WTC11 (cell line): ENCODE data around the gene MX1. TPM values are rescaled to one million over a fixed set of nuclear protein-coding genes. Genes with fewer than 3 reads are reported as not detected.
"Not testable (repeated sequence)": the region's sequence is repeated elsewhere in the genome, so short reads cannot be mapped to it uniquely, and the experiment has no call there.

Source experiments
- ATAC-seq: fragments of 200-7000 bp; cut with Tn5 transposase; 2 replicates; pipeline ENCODE4 v1.10.0; 2021; ENCODE audit warnings: mild to moderate bottlenecking, moderate library complexity
- CTCF ChIA-PET: fragments of 300-600 bp; sonication (Branson Sonifier 250); formaldehyde crosslinking; loops from one replicate; lab custom pipeline; 2021; ENCODE audit warnings: antibody characterized with exemption; lab: Charles Lee
- POLR2A ChIA-PET: fragments of 350-600 bp; sonication (Branson Sonifier 250); formaldehyde crosslinking; loops from one replicate; lab custom pipeline; 2021; ENCODE audit warnings: antibody characterized with exemption; lab: Charles Lee
- DNase-seq: peaks from one replicate; pipeline ENCODE4 v3.0.0; 2021; ENCODE audit warnings: low spot score
- H3K27ac Mint-ChIP-seq: 2 replicates; pipeline ENCODE4 v1.8.0; 2021; ENCODE audit warnings: mixed read lengths
- H3K27me3 Mint-ChIP-seq: 2 replicates; pipeline ENCODE4 v1.8.0; 2021; ENCODE audit warnings: low read depth, mild to moderate bottlenecking, moderate library complexity, mixed read lengths
- H3K36me3 Mint-ChIP-seq: 2 replicates; pipeline ENCODE4 v1.8.0; 2021; ENCODE audit warnings: mixed read lengths
- H3K4me1 Mint-ChIP-seq: 2 replicates; pipeline ENCODE4 v1.8.0; 2022; ENCODE audit warnings: mixed read lengths
- H3K4me3 Mint-ChIP-seq: 2 replicates; pipeline ENCODE4 v1.8.0; 2021; ENCODE audit warnings: mild to moderate bottlenecking, moderate library complexity, mixed read lengths
- H3K9me3 Mint-ChIP-seq: 2 replicates; pipeline ENCODE4 v1.8.0; 2021; ENCODE audit warnings: mixed read lengths
- CREM ChIP-seq: sonication (generic); formaldehyde crosslinking; IDR thresholded peaks from 2 replicates; pipeline ENCODE4 v1.8.1; 2022; ENCODE audit warnings: mild to moderate bottlenecking, missing genetic modification reagents, moderate library complexity
- CTCF ChIP-seq: fragments of 200-600 bp; IDR thresholded peaks from 2 replicates; pipeline ENCODE4 v1.8.0; 2022; ENCODE audit warnings: antibody characterized with exemption
- ETV6 ChIP-seq: sonication (generic); formaldehyde crosslinking; IDR thresholded peaks from 2 replicates; pipeline ENCODE4 v1.8.1; 2022; ENCODE audit warnings: mild to moderate bottlenecking, missing genetic modification reagents
- GTF2I ChIP-seq: fragments of 250-450 bp; sonication (Bioruptor Pico); conservative IDR thresholded peaks from 2 replicates; pipeline ENCODE4 v1.4.0; 2021; ENCODE audit warnings: mild to moderate bottlenecking
- IRF1 ChIP-seq: sonication (generic); formaldehyde crosslinking; IDR thresholded peaks from 2 replicates; pipeline ENCODE4 v1.8.0; 2023; ENCODE audit warnings: missing genetic modification reagents
- IRF2 ChIP-seq: sonication (generic); formaldehyde crosslinking; IDR thresholded peaks from 2 replicates; pipeline ENCODE4 v1.8.0; 2022; ENCODE audit warnings: low read depth, missing genetic modification reagents, borderline replicate concordance
- MLX ChIP-seq: sonication (generic); formaldehyde crosslinking; IDR thresholded peaks from 2 replicates; pipeline ENCODE4 v1.8.1; 2023; ENCODE audit warnings: mild to moderate bottlenecking, missing genetic modification reagents, moderate library complexity
- NFATC4 ChIP-seq: fragments of 250-450 bp; sonication (Bioruptor Pico); IDR thresholded peaks from 2 replicates; pipeline ENCODE4 v1.9.0; 2021; ENCODE audit warnings: mild to moderate bottlenecking
- NR3C1 ChIP-seq: sonication (generic); formaldehyde crosslinking; conservative IDR thresholded peaks from 2 replicates; pipeline ENCODE4 v1.8.1; 2023; ENCODE audit warnings: low read depth, mild to moderate bottlenecking, missing genetic modification reagents
- TEAD1 ChIP-seq: sonication (generic); formaldehyde crosslinking; IDR thresholded peaks from 2 replicates; pipeline ENCODE4 v1.8.0; 2022; ENCODE audit warnings: mild to moderate bottlenecking, missing genetic modification reagents
- ZNF423 ChIP-seq: fragments of 250-450 bp; sonication (Bioruptor Pico); IDR thresholded peaks from 2 replicates; pipeline ENCODE4 v2.1.2; 2022; ENCODE audit warnings: mild to moderate bottlenecking, moderate library complexity
- total RNA-seq: library from RNA; stranded (reverse); gene quantifications from 3 replicates; pipeline ENCODE4 v1.2.3, GENCODE V29; 2021

MX1 gene
- total RNA-seq, 1 experiment from 2014 or later, result 3.6 TPM

GRCh38 chr21:41411449-41412089 lies 14.5 kb upstream of the MX1 start:
- Mint-ChIP-seq H3K36me3 (peaks cover 16% of the 10 kb centered on the region), H3K27me3 (no peaks in the 10 kb centered on the region), H3K4me3 (no peak overlapping the region), H3K9me3 (peaks cover 35% of the 10 kb centered on the region), H3K27ac (no peak overlapping the region), H3K4me1 (no peaks in the 10 kb centered on the region)
- POLR2A ChIA-PET, result no interaction called here
- TF ChIP-seq IRF2 (no peak), ETV6 (CRISPR knock-in tag) (no peak), MLX (CRISPR knock-in tag) (no peak), NFATC4 (no peak)
- ATAC-seq (peak; percentile 79), DNase-seq (no peak)
- CTCF ChIA-PET, result interaction anchor here (0.6 to 3.0 kb wide), 24 partner anchors 10 to 354 kb away, joined by 3 to 28 read pairs (median 4); partner anchors contain the start of gene MX1

GRCh38 chr21:41417505-41417904 lies 8.5 kb upstream of the MX1 start:
- DNase-seq, H3K4me3 Mint-ChIP-seq, ATAC-seq, POLR2A ChIA-PET, H3K36me3 Mint-ChIP-seq, H3K27ac Mint-ChIP-seq: not testable (repeated sequence)
- CTCF ChIA-PET, result interaction anchor here (0.6 to 1.1 kb wide), 3 partner anchors 48 to 153 kb away, joined by 3 to 8 read pairs (median 4); no protein-coding TSS in a partner anchor
- Mint-ChIP-seq H3K4me1 (peaks cover 26% of the 10 kb centered on the region), H3K9me3 (peaks cover 24% of the 10 kb centered on the region), H3K27me3 (peaks cover 15% of the 10 kb centered on the region)

GRCh38 chr21:41418393-41418792 lies 7.6 kb upstream of the MX1 start:
- ChIA-PET POLR2A (no interaction called here), CTCF (interaction anchor here (1.1 to 2.0 kb wide), 3 partner anchors 49 to 135 kb away, joined by 7 to 8 read pairs (median 7); no protein-coding TSS in a partner anchor)
- H3K36me3 Mint-ChIP-seq, result peaks cover 4% of the 10 kb centered on the region
- no peak overlapping the region for H3K4me3 Mint-ChIP-seq
- H3K4me1 Mint-ChIP-seq, result peaks cover 26% of the 10 kb centered on the region
- H3K9me3 Mint-ChIP-seq, result peaks cover 17% of the 10 kb centered on the region
- DNase-seq, result no peak
- TF ChIP-seq GTF2I (no peak), IRF1 (CRISPR knock-in tag) (no peak), CTCF (no peak), NR3C1 (CRISPR knock-in tag) (no peak), CREM (CRISPR knock-in tag) (no peak)
- TF ChIP-seq, all 79 proteins: peak for 0
- no peak overlapping the region for H3K27ac Mint-ChIP-seq
- ATAC-seq, result no peak
- peaks cover 19% of the 10 kb centered on the region for H3K27me3 Mint-ChIP-seq

GRCh38 chr21:41418956-41419680 lies 6.9 kb upstream of the MX1 start:
- Mint-ChIP-seq H3K36me3 (peaks cover 4% of the 10 kb centered on the region), H3K4me1 (peaks cover 26% of the 10 kb centered on the region), H3K27ac (no peak overlapping the region), H3K9me3 (peaks cover 17% of the 10 kb centered on the region), H3K27me3 (peaks cover 25% of the 10 kb centered on the region), H3K4me3 (peak overlapping the region; percentile 79)
- CTCF ChIA-PET, result interaction anchor here (0.7 to 2.0 kb wide), 3 partner anchors 50 to 136 kb away, joined by 5 to 7 read pairs (median 7); partner anchors contain the start of gene TMPRSS2
- DNase-seq, result no peak
- peak; percentile 11 for ATAC-seq
- TF ChIP-seq ZNF423 (peak; percentile 82), TEAD1 (CRISPR knock-in tag) (no peak), NR3C1 (CRISPR knock-in tag) (no peak)
- POLR2A ChIA-PET, result no interaction called here
